ENCODE data around the gene WDFY4. TPM values are rescaled to one million over a fixed set of nuclear protein-coding genes. Genes with fewer than 3 reads are reported as not detected.

The WDFY4 gene
- polyA plus RNA-seq, 1 of the 3 experiments (the other 2 are of a cell fraction): not detected

GRCh38 chr10:48807791-48808470 is 123.3 kb downstream of the WDFY4 start:
- no peaks in the 10 kb centered on the region for H3F3A ChIP-seq (replicated peaks; ENCODE audit: insufficient read depth)
- ChIA-PET POLR2A (no interaction called here), CTCF (interaction anchor here (1.2 kb wide), 1 partner anchor 29 kb away, joined by 3 read pairs; no protein-coding TSS in a partner anchor)
- H3K4me2 ChIP-seq: no peak overlapping the region
- no peaks in the 10 kb centered on the region for H3K9me2 ChIP-seq
- no peaks in the 10 kb centered on the region for H3K79me2 ChIP-seq (ENCODE audit: insufficient read depth)
- no peak overlapping the region for H2AFZ ChIP-seq (ENCODE audit: low read depth)
- DNase-seq: no peak
- H3K27ac ChIP-seq (ENCODE audit: low read depth in 2 of 2, low read length in 1 of 2): peak overlapping the region in 1 of 2 experiments; percentile 29; a peak in 1 of 4 replicates
- H3K9ac ChIP-seq: no peak overlapping the region
- WGBS (ENCODE audit: low lambda C conversion rate): 9% methylated on average over 2 of the region's 2 CpGs
- no peak overlapping the region for H3K4me3 ChIP-seq (ENCODE audit: low read depth in 2 of 2, low read length in 1 of 2)
- no peaks in the 10 kb centered on the region for H3K9me3 ChIP-seq
- TF ChIP-seq RFX5 (IDR thresholded peaks at IDR 0.05; ENCODE audit: low read length) (no peak), TAF1 (IDR thresholded peaks at IDR 0.05; ENCODE audit: borderline replicate concordance, low read depth, low read length) (no peak)
- TF ChIP-seq, protein P1, sequence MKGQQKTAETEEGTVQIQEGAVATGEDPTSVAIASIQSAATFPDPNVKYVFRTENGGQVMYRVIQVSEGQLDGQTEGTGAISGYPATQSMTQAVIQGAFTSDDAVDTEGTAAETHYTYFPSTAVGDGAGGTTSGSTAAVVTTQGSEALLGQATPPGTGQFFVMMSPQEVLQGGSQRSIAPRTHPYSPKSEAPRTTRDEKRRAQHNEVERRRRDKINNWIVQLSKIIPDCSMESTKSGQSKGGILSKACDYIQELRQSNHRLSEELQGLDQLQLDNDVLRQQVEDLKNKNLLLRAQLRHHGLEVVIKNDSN (IDR thresholded peaks at IDR 0.05; ENCODE audit: borderline replicate concordance, low read depth): no peak
- H3K4me1 ChIP-seq (ENCODE audit: control insufficient read depth in 1 of 2, insufficient read depth in 2 of 2, low read depth in 1 of 2, low read length in 1 of 2): peaks cover 0 to 31% of the 10 kb centered on the region in 2 experiments; a peak in 1 of 4 replicates
- no peaks in the 10 kb centered on the region for H3K36me3 ChIP-seq (replicated peaks in 1 of 2; ENCODE audit: control insufficient read depth in 1 of 2, insufficient read depth in 2 of 2, low read length in 1 of 2)
- H3K27me3 ChIP-seq (ENCODE audit: insufficient read depth): no peaks in the 10 kb centered on the region
- no peaks in the 10 kb centered on the region for H4K20me1 ChIP-seq (ENCODE audit: insufficient read depth)

DNA sequence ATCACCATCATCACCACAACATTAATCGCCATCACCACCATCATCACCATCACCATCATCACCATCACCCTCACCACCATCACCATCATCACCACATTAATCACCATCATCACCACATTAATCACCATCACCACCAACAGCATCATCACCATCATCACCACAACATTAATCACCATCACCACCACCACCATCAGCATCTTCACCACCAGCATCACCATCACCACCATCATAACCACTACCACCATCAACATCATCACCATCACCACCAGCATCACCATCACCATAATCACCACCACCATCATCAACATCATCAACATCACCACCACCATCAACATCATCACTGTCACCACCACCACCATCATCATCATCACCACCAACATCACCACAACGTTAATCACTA is 124.6 kb downstream of the WDFY4 start:
- no peak overlapping the region for H3K9ac ChIP-seq
- DNase-seq: no peak

GRCh38 chr10:48811461-48811860 is 126.8 kb downstream of the WDFY4 start:
- Histone ChIP-seq H2AFZ (ENCODE audit: low read depth) (no peak overlapping the region), H3K4me3 (ENCODE audit: low read depth in 2 of 2, low read length in 1 of 2) (no peak overlapping the region), H3K4me2 (no peak overlapping the region), H3K27me3 (ENCODE audit: insufficient read depth) (no peaks in the 10 kb centered on the region), H4K20me1 (ENCODE audit: insufficient read depth) (no peaks in the 10 kb centered on the region), H3K36me3 (replicated peaks in 1 of 2; ENCODE audit: control insufficient read depth in 1 of 2, insufficient read depth in 2 of 2, low read length in 1 of 2) (no peaks in the 10 kb centered on the region), H3K79me2 (ENCODE audit: insufficient read depth) (no peaks in the 10 kb centered on the region), H3K4me1 (ENCODE audit: control insufficient read depth in 1 of 2, insufficient read depth in 2 of 2, low read depth in 1 of 2, low read length in 1 of 2) (peaks cover 0 to 4% of the 10 kb centered on the region in 2 experiments; a peak in 1 of 4 replicates), H3K9ac (no peak overlapping the region), H3K9me3 (no peaks in the 10 kb centered on the region), H3K9me2 (no peaks in the 10 kb centered on the region), H3K27ac (ENCODE audit: low read depth in 2 of 2, low read length in 1 of 2) (no peak overlapping the region), H3F3A (replicated peaks; ENCODE audit: insufficient read depth) (no peaks in the 10 kb centered on the region)
- CTCF ChIA-PET: interaction anchor here (1.0 to 1.2 kb wide), 2 partner anchors 9 to 155 kb away, joined by 3 read pairs; no protein-coding TSS in a partner anchor
- POLR2A ChIA-PET: no interaction called here
- DNase-seq: no peak
- WGBS (ENCODE audit: low lambda C conversion rate): 14% methylated on average over 5 of the region's 5 CpGs
- TF ChIP-seq NFIC (IDR thresholded peaks at IDR 0.05; ENCODE audit: borderline replicate concordance) (no peak), TEAD4 (IDR thresholded peaks at IDR 0.05; ENCODE audit: borderline replicate concordance, insufficient read depth) (no peak), RCOR1 (IDR thresholded peaks at IDR 0.05; ENCODE audit: low read length) (no peak), MAX (IDR thresholded peaks at IDR 0.05; ENCODE audit: low read depth) (no peak), MEF2A (IDR thresholded peaks at IDR 0.05; ENCODE audit: borderline replicate concordance, low read depth) (no peak), EP300 (IDR thresholded peaks at IDR 0.05; ENCODE audit: borderline replicate concordance in 1 of 2, low read depth in 1 of 2, low read length in 1 of 2) (no peak)
- TF ChIP-seq, protein P2, sequence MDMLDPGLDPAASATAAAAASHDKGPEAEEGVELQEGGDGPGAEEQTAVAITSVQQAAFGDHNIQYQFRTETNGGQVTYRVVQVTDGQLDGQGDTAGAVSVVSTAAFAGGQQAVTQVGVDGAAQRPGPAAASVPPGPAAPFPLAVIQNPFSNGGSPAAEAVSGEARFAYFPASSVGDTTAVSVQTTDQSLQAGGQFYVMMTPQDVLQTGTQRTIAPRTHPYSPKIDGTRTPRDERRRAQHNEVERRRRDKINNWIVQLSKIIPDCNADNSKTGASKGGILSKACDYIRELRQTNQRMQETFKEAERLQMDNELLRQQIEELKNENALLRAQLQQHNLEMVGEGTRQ (IDR thresholded peaks at IDR 0.05; ENCODE audit: borderline replicate concordance, low read depth, low read length): no peak

More for the DNA sequence above, 124.6 kb downstream of the WDFY4 start:
- Histone ChIP-seq H3K9me3 (no peaks in the 10 kb centered on the region), H3K4me3 (ENCODE audit: low read depth in 2 of 2, low read length in 1 of 2) (no peak overlapping the region), H3K36me3 (replicated peaks in 1 of 2; ENCODE audit: control insufficient read depth in 1 of 2, insufficient read depth in 2 of 2, low read length in 1 of 2) (no peaks in the 10 kb centered on the region), H2AFZ (ENCODE audit: low read depth) (no peak overlapping the region), H3K27ac (ENCODE audit: low read depth in 2 of 2, low read length in 1 of 2) (no peak overlapping the region), H4K20me1 (ENCODE audit: insufficient read depth) (no peaks in the 10 kb centered on the region), H3K4me2 (no peak overlapping the region), H3K79me2 (ENCODE audit: insufficient read depth) (no peaks in the 10 kb centered on the region), H3K4me1 (ENCODE audit: control insufficient read depth in 1 of 2, insufficient read depth in 2 of 2, low read depth in 1 of 2, low read length in 1 of 2) (peaks cover 0 to 26% of the 10 kb centered on the region in 2 experiments; a peak in 1 of 4 replicates), H3K9me2 (no peaks in the 10 kb centered on the region), H3K27me3 (ENCODE audit: insufficient read depth) (no peaks in the 10 kb centered on the region), H3F3A (replicated peaks; ENCODE audit: insufficient read depth) (no peaks in the 10 kb centered on the region)
- 39% methylated on average over 2 of the region's 2 CpGs for WGBS (ENCODE audit: low lambda C conversion rate)
- no peak for TF ChIP-seq TEAD4 (IDR thresholded peaks at IDR 0.05; ENCODE audit: borderline replicate concordance, insufficient read depth)
- no peak for TF ChIP-seq FOXJ3 (CRISPR knock-in tag; IDR thresholded peaks at IDR 0.05)
- TF ChIP-seq GABPA (IDR thresholded peaks at IDR 0.05; ENCODE audit: low read depth): no peak
- TF ChIP-seq RAD21 (IDR thresholded peaks at IDR 0.05; ENCODE audit: low read length): no peak
- TF ChIP-seq EP300 (IDR thresholded peaks at IDR 0.05; ENCODE audit: borderline replicate concordance in 1 of 2, low read depth in 1 of 2, low read length in 1 of 2): no peak
- no peak for TF ChIP-seq FOSL2 (IDR thresholded peaks at IDR 0.05; ENCODE audit: borderline replicate concordance, low read depth)
- CTCF ChIA-PET: no interaction called here
- POLR2A ChIA-PET: no interaction called here
